B cell (primary cell): ENCODE results near the gene TCAP. TPM values are rescaled to one million over a fixed set of nuclear protein-coding genes. Genes with fewer than 3 reads are reported as not detected.

Experiments used
- ATAC-seq: fragments of 200-7000 bp; cut with Tn5 transposase; one replicate; pipeline ENCODE4 v1.10.0; 2021; ENCODE audit warnings: low read depth, mild to moderate bottlenecking, moderate number of reproducible peaks, moderate library complexity
- CTCF ChIA-PET: fragments of 350-600 bp; sonication (Branson Sonifier 250); formaldehyde crosslinking; loops from one replicate; lab custom pipeline; 2021; ENCODE audit warnings: antibody characterized with exemption, inconsistent platforms; lab: Charles Lee
- POLR2A ChIA-PET: fragments of 350-600 bp; sonication (Branson Sonifier 250); formaldehyde crosslinking; loops from one replicate; lab custom pipeline; 2021; ENCODE audit warnings: antibody characterized with exemption; lab: Charles Lee
- DNase-seq: peaks from one replicate; pipeline ENCODE4 v3.0.0; 2013
- H2AFZ ChIP-seq: 2 replicates; pipeline ENCODE4 v1.6.1; 2012; ENCODE audit warnings: mild to moderate bottlenecking, low read depth, low read length; ENCODE audit not compliant: insufficient read depth, poor library complexity, severe bottlenecking
- H3K27ac ChIP-seq, 2 donors: 1 replicate in 1 of 2; 2 replicates in 1 of 2; pipeline ENCODE4 v1.5.1; 2012 to 2013; ENCODE audit warnings: low read length in 2 of 2, mild to moderate bottlenecking in 2 of 2, moderate library complexity in 1 of 2
- H3K27me3 ChIP-seq, 4 experiments: fragments of 200-600 bp in 1 of 4; sonication (generic) in 1 of 4; replicated peaks in 1 of 4; 1 replicate in 2 of 4; 2 replicates in 2 of 4; pipeline versions ENCODE4 v1.6.1 to v1.7.0; 2013 to 2016; ENCODE audit warnings: low read length in 3 of 4, mild to moderate bottlenecking in 2 of 4, mixed read lengths in 1 of 4, moderate library complexity in 1 of 4; ENCODE audit not compliant: insufficient read depth in 4 of 4, control insufficient read depth in 3 of 4; ENCODE audit errors: control extremely low read depth in 1 of 4
- H3K36me3 ChIP-seq, 2 experiments: replicated peaks in 1 of 2; 1 replicate in 1 of 2; 2 replicates in 1 of 2; pipeline versions ENCODE4 v1.6.1 to v1.7.1; 2013; ENCODE audit warnings: low read length in 1 of 2; ENCODE audit not compliant: insufficient read depth in 2 of 2, control insufficient read depth in 1 of 2; ENCODE audit errors: control extremely low read depth in 1 of 2, extremely low read depth in 1 of 2
- H3K4me1 ChIP-seq, 2 donors: fragments of 200-600 bp in 1 of 2; sonication (generic) in 1 of 2; 1 replicate in 1 of 2; 2 replicates in 1 of 2; pipeline versions ENCODE4 v1.5.1 to v1.6.1; 2013 to 2017; ENCODE audit warnings: low read length in 2 of 2; ENCODE audit not compliant: control insufficient read depth in 2 of 2, insufficient read depth in 2 of 2
- H3K4me2 ChIP-seq: replicated peaks from 2 replicates; pipeline ENCODE3; 2012; ENCODE audit warnings: mild to moderate bottlenecking, low read depth, low read length; ENCODE audit not compliant: poor library complexity, severe bottlenecking
- H3K4me3 ChIP-seq, 5 experiments: fragments of 200-600 bp in 1 of 5; sonication (generic) in 1 of 5; 1 replicate in 3 of 5; 2 replicates in 2 of 5; pipeline versions ENCODE4 v1.5.1 to v1.7.0; 2011 to 2016; ENCODE audit warnings: low read length in 4 of 5, mild to moderate bottlenecking in 4 of 5, low read depth in 2 of 5, control low read depth in 1 of 5, moderate library complexity in 1 of 5; ENCODE audit not compliant: insufficient read depth in 1 of 5; ENCODE audit errors: control extremely low read depth in 1 of 5, extremely low read depth in 1 of 5
- H3K79me2 ChIP-seq: fragments of 200-600 bp; sonication (generic); one replicate; pipeline ENCODE4 v1.6.0; 2016; ENCODE audit warnings: low read length; ENCODE audit not compliant: control insufficient read depth, insufficient read depth
- H3K9ac ChIP-seq: fragments of 200-600 bp; sonication (generic); 2 replicates; pipeline ENCODE4 v1.6.1; 2017; ENCODE audit warnings: mild to moderate bottlenecking, low read length, moderate library complexity
- H3K9me3 ChIP-seq, 3 donors: one replicate each; pipeline versions ENCODE4 v1.6.1 to v1.7.1; 2013; ENCODE audit warnings: low read length in 2 of 3; ENCODE audit not compliant: control insufficient read depth in 2 of 3, insufficient read depth in 1 of 3; ENCODE audit errors: control extremely low read depth in 1 of 3
- H4K20me1 ChIP-seq: 2 replicates; pipeline ENCODE4 v1.6.0; 2012; ENCODE audit warnings: mild to moderate bottlenecking, low read length; ENCODE audit not compliant: insufficient read depth, control insufficient read depth, poor library complexity, severe bottlenecking
- H3K27ac Mint-ChIP-seq: one replicate; pipeline ENCODE4 v1.8.0; 2021; ENCODE audit warnings: mixed read lengths
- H3K27me3 Mint-ChIP-seq: one replicate; pipeline ENCODE4 v1.8.0; 2021; ENCODE audit warnings: mixed read lengths
- H3K4me1 Mint-ChIP-seq: one replicate; pipeline ENCODE4 v1.8.0; 2021; ENCODE audit warnings: mixed read lengths
- H3K4me3 Mint-ChIP-seq: one replicate; pipeline ENCODE4 v1.8.0; 2021; ENCODE audit warnings: mixed read lengths
- H3K9me3 Mint-ChIP-seq: one replicate; pipeline ENCODE4 v1.8.0; 2022; ENCODE audit warnings: mixed read lengths; ENCODE audit not compliant: insufficient read depth
- CTCF ChIP-seq: fragments of 200-600 bp; IDR thresholded peaks from one replicate; pipeline ENCODE4 v1.8.0; 2022; ENCODE audit warnings: antibody characterized with exemption, mild to moderate bottlenecking
- EZH2 ChIP-seq: IDR thresholded peaks from 2 replicates; pipeline ENCODE4 v1.6.1; 2012; ENCODE audit warnings: borderline replicate concordance, low read depth, mild to moderate bottlenecking, moderate library complexity, low read length; ENCODE audit not compliant: insufficient read depth, poor library complexity, severe bottlenecking
- WGBS: methylation state at CpG from one replicate; pipeline ENCODE4 v1.1.5; 2013; ENCODE audit warnings: missing lambda C conversion rate; ENCODE audit not compliant: insufficient coverage; 5-methylcytosine and 5-hydroxymethylcytosine counted together
- intact Hi-C: fragments of 100-400 bp; cut with micrococcal nuclease; formaldehyde crosslinking; loops from one replicate; pipeline ENCODE4 v1.10.0; 2022
- polyA plus RNA-seq: library from polyadenylated mRNA; depleted of rRNA; stranded (reverse); fragments of >200 nt; gene quantifications from 2 replicates; pipeline ENCODE4 v1.2.3, GENCODE V29; 2012
- total RNA-seq, 2 donors: library from RNA; stranded (reverse); fragments of 120-200 nt in 1 of 2; gene quantifications; 1 replicate in 1 of 2; 2 replicates in 1 of 2; pipeline versions ENCODE4 v1.2.3 to v1.2.4, GENCODE V29; 2013 to 2022

The TCAP gene
- total and polyA plus RNA-seq, 2 donors (not counting 1 experiment from before 2014, with no cell fraction given): 3.8 to 5.1 TPM

- Histone ChIP-seq H3K9me3 (peaks cover 0 to 4% (median 0%) of the 10 kb centered on the region in 3 donors), H3K9ac (peak within 1 kb of the TSS; percentile 11)
Observed at GRCh38 chr17:39699818-39700147, 34.6 kb downstream of the TCAP start, which contains the start of gene ERBB2. Gene ERBB2, plus strand, starts transcription at chr17:39700064. Its CDS starts 175 bp downstream, at chr17:39700239.

More at GRCh38 chr17:39699818-39700147, 34.6 kb downstream of the TCAP start, which contains the start of gene ERBB2:
- 22% methylated on average over 20 of the region's 20 CpGs for WGBS
- CTCF ChIA-PET: no interaction called here
- H3K9me3 Mint-ChIP-seq: no peaks in the 10 kb centered on the region
- Histone ChIP-seq H3K4me3 (peak within 1 kb of the TSS in 1 of 5 experiments; percentile 9), H3K27me3 (peaks cover 0 to 33% (median 17%) of the 10 kb centered on the region in 4 experiments), H3K4me2 (peak within 1 kb of the TSS; percentile 58), H3K27ac (no peak within 1 kb of the TSS), H3K4me1 (peaks cover 6 to 17% of the 10 kb centered on the region in 2 donors), H3K79me2 (no peaks in the 10 kb centered on the region), H3K36me3 (peaks cover 0 to 6% of the 10 kb centered on the region in 2 experiments), H4K20me1 (no peaks in the 10 kb centered on the region), H2AFZ (peak within 1 kb of the TSS; percentile 22)
- DNase-seq (no peak), ATAC-seq (no peak)
- H3K27me3 Mint-ChIP-seq: peaks cover 33% of the 10 kb centered on the region
- intact Hi-C loops: no loop called here
- POLR2A ChIA-PET: no interaction called here
- H3K27ac Mint-ChIP-seq: no peak within 1 kb of the TSS
- TF ChIP-seq CTCF (no peak), EZH2 (peak; percentile 50)
- peak within 1 kb of the TSS; percentile 52 for H3K4me3 Mint-ChIP-seq
- peaks cover 11% of the 10 kb centered on the region for H3K4me1 Mint-ChIP-seq
